Measurements from ENCODE around the gene RPS3.
"Not testable (repeated sequence)": the region's sequence is repeated elsewhere in the genome, so short reads cannot be mapped to it uniquely, and the experiment has no call there.

- TF ChIP-seq, protein P1, sequence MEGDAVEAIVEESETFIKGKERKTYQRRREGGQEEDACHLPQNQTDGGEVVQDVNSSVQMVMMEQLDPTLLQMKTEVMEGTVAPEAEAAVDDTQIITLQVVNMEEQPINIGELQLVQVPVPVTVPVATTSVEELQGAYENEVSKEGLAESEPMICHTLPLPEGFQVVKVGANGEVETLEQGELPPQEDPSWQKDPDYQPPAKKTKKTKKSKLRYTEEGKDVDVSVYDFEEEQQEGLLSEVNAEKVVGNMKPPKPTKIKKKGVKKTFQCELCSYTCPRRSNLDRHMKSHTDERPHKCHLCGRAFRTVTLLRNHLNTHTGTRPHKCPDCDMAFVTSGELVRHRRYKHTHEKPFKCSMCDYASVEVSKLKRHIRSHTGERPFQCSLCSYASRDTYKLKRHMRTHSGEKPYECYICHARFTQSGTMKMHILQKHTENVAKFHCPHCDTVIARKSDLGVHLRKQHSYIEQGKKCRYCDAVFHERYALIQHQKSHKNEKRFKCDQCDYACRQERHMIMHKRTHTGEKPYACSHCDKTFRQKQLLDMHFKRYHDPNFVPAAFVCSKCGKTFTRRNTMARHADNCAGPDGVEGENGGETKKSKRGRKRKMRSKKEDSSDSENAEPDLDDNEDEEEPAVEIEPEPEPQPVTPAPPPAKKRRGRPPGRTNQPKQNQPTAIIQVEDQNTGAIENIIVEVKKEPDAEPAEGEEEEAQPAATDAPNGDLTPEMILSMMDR (IDR thresholded peaks at IDR 0.05), result not testable (repeated sequence)
- not testable (repeated sequence) for TF ChIP-seq EP300 (IDR thresholded peaks at IDR 0.05)
Observed at GRCh38 chr11:75378776-75379175, 20.5 kb upstream of the RPS3 start.
